Measurements from ENCODE around the gene PCTP. TPM values are rescaled to one million over a fixed set of nuclear protein-coding genes. Genes with fewer than 3 reads are reported as not detected.

Gene PCTP
- total RNA-seq, 1 donor from 2014 or later, result 78.1 TPM

DNA sequence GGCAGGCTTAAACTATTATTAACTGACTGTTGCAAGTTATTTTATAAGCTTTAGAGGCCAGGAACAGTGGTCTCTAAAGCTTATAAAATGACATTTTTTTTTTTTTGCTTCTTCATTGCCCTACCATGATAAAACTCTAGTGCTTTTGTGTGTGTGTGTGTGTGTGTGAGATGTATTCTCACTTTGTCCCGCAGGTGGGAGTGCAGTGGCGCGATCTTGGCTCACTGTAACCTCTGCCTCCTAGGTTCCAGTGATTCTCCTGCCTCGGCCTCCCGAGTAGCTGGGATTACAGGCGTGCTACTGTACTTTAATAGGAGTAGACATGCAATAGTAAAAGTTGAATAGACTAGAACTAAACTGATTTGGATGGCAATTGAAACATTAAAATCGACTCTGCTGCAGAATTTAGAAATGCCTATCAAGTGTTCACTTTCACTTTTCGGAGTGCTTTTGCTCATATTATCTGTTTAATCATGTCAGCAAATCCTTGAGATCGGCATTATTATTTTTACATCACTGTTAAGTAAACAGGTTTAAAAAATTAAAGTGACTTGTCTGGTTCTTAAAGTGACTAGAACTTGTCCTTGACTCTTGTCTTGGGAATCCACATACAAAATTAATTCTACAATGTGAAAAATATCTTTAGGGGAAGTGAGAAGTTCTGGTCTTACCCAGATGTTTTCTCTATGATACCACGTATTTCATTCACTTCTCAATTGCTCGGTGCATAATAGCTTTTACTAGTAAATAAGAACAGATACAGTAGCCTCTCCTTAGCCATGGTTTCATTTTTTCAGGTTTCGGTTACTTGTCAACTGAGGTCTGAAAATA lies 8.4 kb upstream of the PCTP start:
- no peaks in the 10 kb centered on the region for H3K36me3 Mint-ChIP-seq (ENCODE audit: low read depth, unreplicated experiment)
- no peaks in the 10 kb centered on the region for H3K4me1 Mint-ChIP-seq (ENCODE audit: unreplicated experiment)
- H3K4me3 Mint-ChIP-seq (ENCODE audit: unreplicated experiment), result no peak overlapping the region
- no peak for TF ChIP-seq CTCF (IDR thresholded peaks at IDR 0.05; ENCODE audit: unreplicated experiment)
- no peaks in the 10 kb centered on the region for H3K27me3 Mint-ChIP-seq (ENCODE audit: unreplicated experiment)
- DNase-seq (ENCODE audit: low spot score), result no peak
- H3K27ac Mint-ChIP-seq (ENCODE audit: unreplicated experiment), result no peak overlapping the region
- H3K9me3 Mint-ChIP-seq (ENCODE audit: unreplicated experiment), result no peaks in the 10 kb centered on the region

GRCh38 chr17:55743103-55743679 lies 7.7 kb upstream of the PCTP start:
- Mint-ChIP-seq H3K27me3 (ENCODE audit: unreplicated experiment) (no peaks in the 10 kb centered on the region), H3K27ac (ENCODE audit: unreplicated experiment) (no peak overlapping the region), H3K36me3 (ENCODE audit: low read depth, unreplicated experiment) (no peaks in the 10 kb centered on the region), H3K4me1 (ENCODE audit: unreplicated experiment) (no peaks in the 10 kb centered on the region), H3K4me3 (ENCODE audit: unreplicated experiment) (no peak overlapping the region), H3K9me3 (ENCODE audit: unreplicated experiment) (no peaks in the 10 kb centered on the region)
- DNase-seq (ENCODE audit: low spot score), result no peak
- TF ChIP-seq CTCF (IDR thresholded peaks at IDR 0.05; ENCODE audit: unreplicated experiment), result no peak

DNA sequence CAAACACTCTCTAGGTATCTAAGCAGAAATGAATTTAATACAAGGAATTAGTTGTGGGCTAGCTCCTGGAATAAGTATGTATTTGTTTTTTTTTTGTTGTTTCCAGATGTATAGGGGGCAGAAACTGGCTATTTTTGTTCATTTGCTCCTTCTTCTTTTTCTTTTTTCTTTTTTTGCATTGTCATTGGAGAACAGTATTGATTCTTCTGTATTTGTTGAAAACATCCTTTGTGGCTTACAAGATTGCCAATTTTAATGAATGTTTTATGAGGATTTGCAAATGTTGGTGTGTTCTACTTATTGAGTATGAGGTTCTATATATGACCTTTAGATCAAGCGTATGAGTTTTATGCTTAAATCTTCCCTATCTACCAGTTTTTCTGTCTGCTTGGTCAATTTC lies 5.6 kb upstream of the PCTP start:
- no peak for TF ChIP-seq CTCF (IDR thresholded peaks at IDR 0.05; ENCODE audit: unreplicated experiment)
- Mint-ChIP-seq H3K27ac (ENCODE audit: unreplicated experiment) (no peak overlapping the region), H3K36me3 (ENCODE audit: low read depth, unreplicated experiment) (no peaks in the 10 kb centered on the region), H3K9me3 (ENCODE audit: unreplicated experiment) (no peaks in the 10 kb centered on the region), H3K4me1 (ENCODE audit: unreplicated experiment) (no peaks in the 10 kb centered on the region), H3K27me3 (ENCODE audit: unreplicated experiment) (no peaks in the 10 kb centered on the region), H3K4me3 (ENCODE audit: unreplicated experiment) (no peak overlapping the region)
- no peak for DNase-seq (ENCODE audit: low spot score)

DNA sequence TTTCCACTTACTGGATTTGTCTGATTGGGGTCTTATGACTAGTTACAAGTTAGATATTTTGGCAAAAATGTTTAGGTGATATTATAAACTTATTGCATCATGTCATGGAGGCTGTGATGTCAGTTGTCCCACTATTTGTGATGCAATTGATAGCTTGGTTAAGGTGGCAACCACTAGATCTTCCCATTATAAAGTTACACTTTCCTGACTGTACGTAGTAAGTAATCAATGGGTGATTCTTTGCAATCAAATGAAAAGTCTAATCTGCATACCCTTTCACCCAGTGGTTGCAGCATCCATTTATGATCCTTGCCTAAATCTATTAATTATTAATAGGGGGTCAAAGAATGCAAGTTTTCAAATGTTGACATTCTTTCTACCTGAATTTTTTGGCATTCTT lies 4.4 kb upstream of the PCTP start:
- no peak overlapping the region for H3K4me3 Mint-ChIP-seq (ENCODE audit: unreplicated experiment)
- H3K9me3 Mint-ChIP-seq (ENCODE audit: unreplicated experiment), result no peaks in the 10 kb centered on the region
- TF ChIP-seq CTCF (IDR thresholded peaks at IDR 0.05; ENCODE audit: unreplicated experiment), result no peak
- H3K4me1 Mint-ChIP-seq (ENCODE audit: unreplicated experiment), result peaks cover 2% of the 10 kb centered on the region
- H3K27me3 Mint-ChIP-seq (ENCODE audit: unreplicated experiment), result peaks cover 2% of the 10 kb centered on the region
- no peaks in the 10 kb centered on the region for H3K36me3 Mint-ChIP-seq (ENCODE audit: low read depth, unreplicated experiment)
- H3K27ac Mint-ChIP-seq (ENCODE audit: unreplicated experiment), result no peak overlapping the region
- no peak for DNase-seq (ENCODE audit: low spot score)

- no peak for TF ChIP-seq CTCF (IDR thresholded peaks at IDR 0.05; ENCODE audit: unreplicated experiment)
- Mint-ChIP-seq H3K27me3 (ENCODE audit: unreplicated experiment) (peaks cover 2% of the 10 kb centered on the region), H3K9me3 (ENCODE audit: unreplicated experiment) (no peaks in the 10 kb centered on the region), H3K36me3 (ENCODE audit: low read depth, unreplicated experiment) (peaks cover 3% of the 10 kb centered on the region), H3K4me3 (ENCODE audit: unreplicated experiment) (no peak overlapping the region), H3K27ac (ENCODE audit: unreplicated experiment) (no peak overlapping the region), H3K4me1 (ENCODE audit: unreplicated experiment) (peaks cover 8% of the 10 kb centered on the region)
- DNase-seq (ENCODE audit: low spot score), result no peak
Observed at GRCh38 chr17:55747209-55747608, 3.6 kb upstream of the PCTP start.

Data from endothelial cell (in vitro differentiated cells).